HL-60/S4 treated with retinoic acid at 250 ng/mL for 4 days and 3 days (cell line): ENCODE results near the gene C7.

ENCODE experiments used
- in situ Hi-C: fragments of 300-500 bp; cut with MboI; formaldehyde crosslinking; loops from 2 replicates; pipeline ENCODE4 v1.7.0; 2022; ENCODE audit warnings: low sequenced_read_pairs

Gene C7

GRCh38 chr5:40915341-40915926 is 6.1 kb downstream of the C7 start:
- in situ Hi-C loops: no loop called here

GRCh38 chr5:40916226-40916625 is 6.9 kb downstream of the C7 start:
- in situ Hi-C loops: no loop called here

GRCh38 chr5:40928886-40929448 is 19.7 kb downstream of the C7 start:
- in situ Hi-C loops: no loop called here

GRCh38 chr5:40932766-40933165 is 23.5 kb downstream of the C7 start:
- in situ Hi-C loops: no loop called here

GRCh38 chr5:40937075-40937474 is 27.8 kb downstream of the C7 start:
- in situ Hi-C loops: no loop called here

- in situ Hi-C loops: no loop called here
These were observed 30.5 kb downstream of the C7 start for GRCh38 chr5:40939753-40940152.

- in situ Hi-C loops: no loop called here
These were observed 35.8 kb downstream of the C7 start for GRCh38 chr5:40945111-40945510.

GRCh38 chr5:40955313-40955712 is 46.0 kb downstream of the C7 start:
- in situ Hi-C loops: no loop called here

- in situ Hi-C loops: no loop called here
These were observed 47.8 kb downstream of the C7 start for GRCh38 chr5:40957048-40957447.

GRCh38 chr5:40958811-40959210 is 49.5 kb downstream of the C7 start:
- in situ Hi-C loops: no loop called here

- in situ Hi-C loops: no loop called here
These were observed 50.7 kb downstream of the C7 start for GRCh38 chr5:40960037-40960436.

GRCh38 chr5:40962207-40962955 is 53.1 kb downstream of the C7 start:
- in situ Hi-C loops: no loop called here

GRCh38 chr5:40972434-40972833 is 63.1 kb downstream of the C7 start:
- in situ Hi-C loops: no loop called here

GRCh38 chr5:40973364-40974004 is 64.2 kb downstream of the C7 start:
- in situ Hi-C loops: no loop called here

- in situ Hi-C loops: no loop called here
These were observed 66.7 kb downstream of the C7 start for GRCh38 chr5:40976041-40976440.

- in situ Hi-C loops: no loop called here
These were observed 67.5 kb downstream of the C7 start for GRCh38 chr5:40976836-40977235.

- in situ Hi-C loops: no loop called here
These were observed 72.1 kb downstream of the C7 start for GRCh38 chr5:40981420-40981819.

GRCh38 chr5:40983781-40984180 is 74.5 kb downstream of the C7 start:
- in situ Hi-C loops: no loop called here

GRCh38 chr5:40984884-40985283 is 75.6 kb downstream of the C7 start:
- in situ Hi-C loops: no loop called here

GRCh38 chr5:40985501-40985900 is 76.2 kb downstream of the C7 start:
- in situ Hi-C loops: no loop called here

- in situ Hi-C loops: no loop called here
These were observed 77.4 kb downstream of the C7 start for GRCh38 chr5:40986666-40987065.

- in situ Hi-C loops: no loop called here
These were observed 78.1 kb downstream of the C7 start for GRCh38 chr5:40987349-40987748.
